ENCODE data around the gene GRIPAP1.

- no peak for TF ChIP-seq POLR2AphosphoS5 (IDR thresholded peaks at IDR 0.05; ENCODE audit: low read depth)
- no peak for TF ChIP-seq CTCF (IDR thresholded peaks at IDR 0.05; ENCODE audit: insufficient read depth, low read length)
Observed at GRCh38 chrX:48958635-48959094, 43.4 kb downstream of the GRIPAP1 start.
